Astrocyte (in vitro differentiated cells and primary cell): Measurements from ENCODE around the gene APBB1IP.

ENCODE experiments used
- CTCF ChIP-seq: IDR thresholded peaks from 2 replicates; pipeline ENCODE4 v1.5.1; 2011; ENCODE audit warnings: low read depth, mild to moderate bottlenecking, inconsistent platforms, low read length, moderate library complexity; ENCODE audit not compliant: insufficient read depth
- EZH2 ChIP-seq: IDR thresholded peaks from 2 replicates; pipeline ENCODE4 v1.6.1; 2012; ENCODE audit warnings: mild to moderate bottlenecking, low read length, inconsistent platforms; ENCODE audit not compliant: insufficient read depth

GRCh38 chr10:26566525-26567350 lies 128.6 kb downstream of the APBB1IP start:
- TF ChIP-seq CTCF (peak; percentile 5), EZH2 (no peak)
